GM10248 (cell line): ENCODE measurements around the gene FNTB.

Experiments used
- CTCF ChIA-PET: fragments of 300-600 bp; sonication (Branson Sonifier 250); formaldehyde crosslinking; extraction: SDS; loops from one replicate; lab custom pipeline; 2021; ENCODE audit warnings: antibody characterized with exemption; lab: Yijun Ruan, JAX
- POLR2A ChIA-PET: fragments of 350-650 bp; sonication (Branson Sonifier 250); formaldehyde crosslinking; extraction: SDS; loops from one replicate; lab custom pipeline; 2020; ENCODE audit warnings: antibody characterized with exemption; lab: Yijun Ruan, JAX
- DNase-seq: peaks from one replicate; pipeline ENCODE4 v3.0.0; 2012; ENCODE audit errors: extremely low spot score
- CTCF ChIP-seq: IDR thresholded peaks from 2 replicates; pipeline ENCODE4 v1.5.1; 2012; ENCODE audit warnings: mild to moderate bottlenecking, low read depth; ENCODE audit errors: extremely low read depth, missing control alignments, control extremely low read depth

FNTB gene

GRCh38 chr14:64952598-64953309 is 33.9 kb upstream of the FNTB start:
- peak; percentile 70 for DNase-seq
- ChIA-PET CTCF (interaction anchor here (0.8 to 3.2 kb wide), 22 partner anchors 8 to 130 kb away, joined by 3 to 14 read pairs (median 4); partner anchors contain the start of gene GPX2), POLR2A (no interaction called here)
- TF ChIP-seq CTCF: peak; percentile 17

GRCh38 chr14:64953310-64953654 is 33.4 kb upstream of the FNTB start:
- POLR2A ChIA-PET: no interaction called here
- no peak for TF ChIP-seq CTCF
- CTCF ChIA-PET: interaction anchor here (0.8 to 3.2 kb wide), 19 partner anchors 9 to 130 kb away, joined by 3 to 14 read pairs (median 5); partner anchors contain the start of gene GPX2
- DNase-seq: no peak

DNA sequence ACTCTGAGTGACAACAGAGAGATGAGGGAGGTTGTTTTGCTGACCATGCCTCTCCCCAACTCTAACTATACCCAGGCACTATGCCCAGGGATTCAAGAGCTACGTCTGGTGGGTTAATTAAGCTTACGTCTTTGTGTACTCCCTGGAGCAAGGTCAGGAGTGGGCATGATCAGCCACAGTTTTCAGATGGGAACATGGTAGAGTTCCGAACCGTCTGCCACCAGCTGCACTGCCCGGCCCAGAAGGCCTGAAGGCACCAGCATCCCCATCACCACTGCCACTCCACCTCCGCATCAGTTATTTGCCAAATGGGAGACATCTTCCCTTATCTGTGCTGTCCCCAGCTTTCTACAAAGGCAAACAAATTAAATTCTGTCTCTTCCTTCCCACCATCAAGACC is 33.0 kb upstream of the FNTB start:
- no peak for TF ChIP-seq CTCF
- CTCF ChIA-PET: interaction anchor here (0.8 to 3.2 kb wide), 18 partner anchors 9 to 131 kb away, joined by 3 to 14 read pairs (median 4); partner anchors contain the start of gene GPX2
- no peak for DNase-seq
- POLR2A ChIA-PET: no interaction called here

- no peak for TF ChIP-seq CTCF
- POLR2A ChIA-PET: no interaction called here
Measured at GRCh38 chr14:64954491-64955240, 32.0 kb upstream of the FNTB start.

GRCh38 chr14:64955297-64955696 is 31.4 kb upstream of the FNTB start:
- no peak for DNase-seq
- ChIA-PET POLR2A (no interaction called here), CTCF (interaction anchor here (2.7 kb wide), 1 partner anchor 10 kb away, joined by 9 read pairs; no protein-coding TSS in a partner anchor)
- TF ChIP-seq CTCF: no peak

More at GRCh38 chr14:64954491-64955240, 32.0 kb upstream of the FNTB start:
- no peak for DNase-seq
- CTCF ChIA-PET: interaction anchor here (2.7 to 3.2 kb wide), 2 partner anchors 11 to 13 kb away, joined by 9 to 14 read pairs; partner anchors contain the start of gene GPX2

GRCh38 chr14:64956697-64957406 is 29.8 kb upstream of the FNTB start:
- DNase-seq: no peak
- POLR2A ChIA-PET: no interaction called here
- CTCF ChIA-PET: interaction anchor here (1.0 to 2.7 kb wide), 7 partner anchors 9 to 133 kb away, joined by 3 to 9 read pairs (median 5); partner anchors contain the start of gene FNTB
- no peak for TF ChIP-seq CTCF
